ENCODE data around the gene FRMD5.

DNA sequence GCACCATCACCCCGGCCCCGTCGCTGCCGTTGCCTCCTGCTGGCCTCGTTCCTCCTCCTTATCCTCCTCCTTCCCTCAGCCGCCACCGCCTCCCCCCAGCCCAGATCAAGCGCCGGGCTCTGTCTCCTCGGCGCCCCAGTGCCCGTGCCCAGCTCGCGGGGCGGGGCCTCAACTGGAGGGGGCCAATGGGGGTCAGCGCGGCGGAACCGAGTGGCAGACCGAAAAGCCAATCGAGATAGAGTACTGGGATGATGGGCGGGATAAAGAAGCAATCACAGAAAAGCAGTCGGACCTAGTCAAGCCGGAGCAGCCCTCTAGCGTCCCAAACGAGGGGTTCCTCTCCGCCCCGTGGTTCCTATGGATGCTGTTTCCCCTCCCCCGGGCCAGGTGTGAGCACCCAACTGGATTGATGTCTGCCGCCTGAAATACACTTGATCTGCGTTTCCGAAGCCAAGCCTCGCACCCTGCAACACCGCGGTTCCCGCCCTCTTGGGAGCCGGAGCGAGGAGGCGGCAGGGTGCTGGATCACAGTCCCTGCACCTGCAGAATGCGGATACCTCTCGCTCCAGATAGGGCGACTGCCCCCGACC is at the start of gene FRMD5:
- TF ChIP-seq, protein P1, sequence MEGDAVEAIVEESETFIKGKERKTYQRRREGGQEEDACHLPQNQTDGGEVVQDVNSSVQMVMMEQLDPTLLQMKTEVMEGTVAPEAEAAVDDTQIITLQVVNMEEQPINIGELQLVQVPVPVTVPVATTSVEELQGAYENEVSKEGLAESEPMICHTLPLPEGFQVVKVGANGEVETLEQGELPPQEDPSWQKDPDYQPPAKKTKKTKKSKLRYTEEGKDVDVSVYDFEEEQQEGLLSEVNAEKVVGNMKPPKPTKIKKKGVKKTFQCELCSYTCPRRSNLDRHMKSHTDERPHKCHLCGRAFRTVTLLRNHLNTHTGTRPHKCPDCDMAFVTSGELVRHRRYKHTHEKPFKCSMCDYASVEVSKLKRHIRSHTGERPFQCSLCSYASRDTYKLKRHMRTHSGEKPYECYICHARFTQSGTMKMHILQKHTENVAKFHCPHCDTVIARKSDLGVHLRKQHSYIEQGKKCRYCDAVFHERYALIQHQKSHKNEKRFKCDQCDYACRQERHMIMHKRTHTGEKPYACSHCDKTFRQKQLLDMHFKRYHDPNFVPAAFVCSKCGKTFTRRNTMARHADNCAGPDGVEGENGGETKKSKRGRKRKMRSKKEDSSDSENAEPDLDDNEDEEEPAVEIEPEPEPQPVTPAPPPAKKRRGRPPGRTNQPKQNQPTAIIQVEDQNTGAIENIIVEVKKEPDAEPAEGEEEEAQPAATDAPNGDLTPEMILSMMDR (IDR thresholded peaks at IDR 0.05; ENCODE audit: low read depth, low read length): no peak
- TF ChIP-seq EZH2phosphoT487 (IDR thresholded peaks at IDR 0.05; ENCODE audit: low read depth): no peak

All from OCI-LY3 (cell line).